ENCODE data around the gene FBLN5. TPM values are rescaled to one million over a fixed set of nuclear protein-coding genes. Genes with fewer than 3 reads are reported as not detected.

FBLN5 gene
- total and polyA plus RNA-seq, 9 of the 15 experiments (the other 6 are each of a cell fraction or from before 2014, with no cell fraction given): 0.11 to 0.22 TPM; not detected in 7

GRCh38 chr14:91870001-91870400 lies 77.5 kb downstream of the FBLN5 start:
- ChIA-PET POLR2A (no interaction called here), CTCF (ENCODE audit: low intra/inter-chr PET ratio) (no interaction called here)
- BruUV-seq (replicated peaks): no TSS peak
- Histone ChIP-seq H3K27ac (ENCODE audit: extremely low read depth, low read depth, low read length) (no peak overlapping the region), H3K9me1 (ENCODE audit: control insufficient read depth, insufficient read depth, low read length) (no peaks in the 10 kb centered on the region), H3K4me3 (no peak overlapping the region), H3K4me1 (replicated peaks in 1 of 2; ENCODE audit: control insufficient read depth in 2 of 2, insufficient read depth in 2 of 2, low read length in 2 of 2) (no peaks in the 10 kb centered on the region; a peak in 1 of 5 replicates), H3K9ac (ENCODE audit: insufficient read depth in 1 of 2, low read depth in 2 of 2, low read length in 2 of 2) (no peak overlapping the region), H2AFZ (ENCODE audit: low read depth, low read length) (no peak overlapping the region), H3K4me2 (ENCODE audit: insufficient read depth, low read length) (no peak overlapping the region), H3K79me2 (ENCODE audit: control insufficient read depth, insufficient read depth, low read length) (no peaks in the 10 kb centered on the region), H3K36me3 (ENCODE audit: control insufficient read depth, insufficient read depth, low read length) (no peaks in the 10 kb centered on the region), H3K9me3 (replicated peaks; ENCODE audit: control insufficient read depth, insufficient read depth, low read depth, low read length) (no peaks in the 10 kb centered on the region), H3K27me3 (ENCODE audit: control insufficient read depth in 2 of 2, insufficient read depth in 2 of 2, low read length in 2 of 2) (peaks cover 0 to 20% of the 10 kb centered on the region in 2 experiments; a peak in 2 of 5 replicates), H4K20me1 (replicated peaks; ENCODE audit: control insufficient read depth, insufficient read depth, low read length) (no peaks in the 10 kb centered on the region; the same call in 1 of the 2 replicates)
- no peak for DNase-seq (ENCODE audit: extremely low read depth in 1 of 4, low spot score in 3 of 4)
- intact Hi-C loops (cut with micrococcal nuclease): no loop called here
- FAIRE-seq: no peak
- no peak for ATAC-seq
- 10% methylated on average over 12 of the region's 16 CpGs for WGBS (ENCODE audit: insufficient coverage, low coverage, missing lambda C conversion rate)
- in situ Hi-C loops (cut with MboI): no loop called here
- no peak for TF ChIP-seq MAFF (IDR thresholded peaks at IDR 0.05; ENCODE audit: low read length)
- TF ChIP-seq ELF1 (tag; IDR thresholded peaks at IDR 0.05): no peak
- no peak for TF ChIP-seq SLC30A9 (CRISPR knock-in tag; IDR thresholded peaks at IDR 0.05)
- no peak for TF ChIP-seq ZNF592 (IDR thresholded peaks at IDR 0.05)
- no peak for TF ChIP-seq GTF2B (IDR thresholded peaks at IDR 0.05; ENCODE audit: extremely low read depth, insufficient read length)
- TF ChIP-seq ZNF280A (IDR thresholded peaks at IDR 0.05; ENCODE audit: low read depth, partially characterized antibody): no peak
- TF ChIP-seq DIDO1 (tag; IDR thresholded peaks at IDR 0.05; ENCODE audit: low read depth): no peak
- no peak for TF ChIP-seq MXD1 (CRISPR knock-in tag; IDR thresholded peaks at IDR 0.05; ENCODE audit: borderline replicate concordance, poor library complexity, severe bottlenecking)
- TF ChIP-seq ZNF263 (CRISPR knock-in tag; IDR thresholded peaks at IDR 0.05; ENCODE audit: borderline replicate concordance): no peak
- no peak for TF ChIP-seq TAF7 (tag; IDR thresholded peaks at IDR 0.05)
- no peak for TF ChIP-seq TCF15 (CRISPR knock-in tag; IDR thresholded peaks at IDR 0.05)
- no peak for TF ChIP-seq TAF9B (IDR thresholded peaks at IDR 0.05; ENCODE audit: partially characterized antibody)
- no peak for TF ChIP-seq CEBPB (tag; IDR thresholded peaks at IDR 0.05)
- no peak for TF ChIP-seq ZNF324 (CRISPR knock-in tag; IDR thresholded peaks at IDR 0.05)
- TF ChIP-seq POLR2AphosphoS5 (IDR thresholded peaks at IDR 0.05; ENCODE audit: control insufficient read depth, insufficient read depth, low read depth, low read length): no peak

All from K562 (cell line).